Activated CD4-positive, alpha-beta T cell treated with anti-CD3 and anti-CD28 coated beads, Interleukin-2, amount 50 U/mL, for 48 hours (primary cell): ENCODE data around the gene VPS35L.

Source experiments
- DNase-seq, 2 experiments: peaks; one replicate each; pipeline ENCODE4 v3.0.0-alpha.2; 2020

VPS35L gene

GRCh38 chr16:19555186-19555937 is at the start of gene VPS35L:
Gene VPS35L (plus strand): TSS chr16:19555703. CDS start chr16:19555730, 27 bp downstream.
- DNase-seq: peak; percentile 96

- no peak for DNase-seq
Measured at GRCh38 chr16:19506965-19507364, 48.5 kb upstream of the VPS35L start.

- no peak for DNase-seq
Measured at GRCh38 chr16:19507867-19508266, 47.6 kb upstream of the VPS35L start.

GRCh38 chr16:19512297-19512696 is 43.2 kb upstream of the VPS35L start:
- DNase-seq: no peak

- no peak for DNase-seq
Measured at GRCh38 chr16:19513377-19514053, 42.0 kb upstream of the VPS35L start.

- DNase-seq: no peak
Measured at GRCh38 chr16:19515757-19516156, 39.7 kb upstream of the VPS35L start.

- no peak for DNase-seq
Measured at GRCh38 chr16:19517424-19518089, 37.9 kb upstream of the VPS35L start.

- no peak for DNase-seq
Measured at GRCh38 chr16:19518388-19518787, 37.1 kb upstream of the VPS35L start.

- peak; percentile 22 to 32 for DNase-seq
Measured at GRCh38 chr16:19520861-19521331, 34.6 kb upstream of the VPS35L start.

GRCh38 chr16:19521471-19522396 is 33.8 kb upstream of the VPS35L start, which contains the start of gene GDE1:
Gene GDE1 (minus strand): TSS chr16:19522098. CDS start chr16:19521964, 134 bp downstream.
- peak; percentile 95 to 96 for DNase-seq

GRCh38 chr16:19522397-19522732 is 33.1 kb upstream of the VPS35L start:
- DNase-seq: no peak

GRCh38 chr16:19522760-19523159 is 32.7 kb upstream of the VPS35L start:
- no peak for DNase-seq

GRCh38 chr16:19523184-19523558 is 32.3 kb upstream of the VPS35L start:
- DNase-seq: no peak

- DNase-seq: peak; percentile 95 to 97
Measured at GRCh38 chr16:19523559-19524355, 31.7 kb upstream of the VPS35L start, which contains the start of gene CCP110. Gene CCP110 (plus strand): TSS chr16:19523942. CDS start chr16:19527882, 3,940 bp downstream.

GRCh38 chr16:19524356-19524615 is 31.2 kb upstream of the VPS35L start:
- peak; percentile 9 to 17 for DNase-seq

- DNase-seq: no peak
Measured at GRCh38 chr16:19524616-19525384, 30.7 kb upstream of the VPS35L start.

- no peak for DNase-seq
Measured at GRCh38 chr16:19525385-19525723, 30.1 kb upstream of the VPS35L start.

- no peak for DNase-seq
Measured at GRCh38 chr16:19527161-19527560, 28.3 kb upstream of the VPS35L start.

- DNase-seq: no peak
Measured at GRCh38 chr16:19528666-19529065, 26.8 kb upstream of the VPS35L start.

GRCh38 chr16:19532601-19533000 is 22.9 kb upstream of the VPS35L start:
- no peak for DNase-seq
